Lower leg skin (tissue), 3 donors: ENCODE measurements around the gene CEBPA.

ENCODE experiments used
- CTCF ChIP-seq, 3 donors: fragments of 450-650 bp; IDR thresholded peaks; one replicate each; pipeline ENCODE4 v1.5.1; 2016; ENCODE audit warnings: antibody characterized with exemption in 3 of 3, mild to moderate bottlenecking in 3 of 3, moderate library complexity in 2 of 3
- POLR2A ChIP-seq, 2 donors: fragments of 450-650 bp; IDR thresholded peaks; one replicate each; pipeline ENCODE4 v1.6.1; 2016 to 2017; ENCODE audit warnings: antibody characterized with exemption in 2 of 2, mild to moderate bottlenecking in 1 of 2, moderate library complexity in 1 of 2

- no peak for TF ChIP-seq POLR2A (IDR thresholded peaks at IDR 0.05)
- no peak for TF ChIP-seq CTCF (IDR thresholded peaks at IDR 0.05)
Measured at GRCh38 chr19:33261511-33262189, 40.7 kb downstream of the CEBPA start.
